GM18511 (cell line): ENCODE data around the gene OCSTAMP.

Source experiments
- ATAC-seq: cut with Tn5 transposase; IDR thresholded peaks from one replicate; pipeline ENCODE4 v1.9.1; 2021; ENCODE audit warnings: mild to moderate bottlenecking, moderate library complexity; ENCODE audit not compliant: unreplicated experiment

Gene OCSTAMP, protein sequence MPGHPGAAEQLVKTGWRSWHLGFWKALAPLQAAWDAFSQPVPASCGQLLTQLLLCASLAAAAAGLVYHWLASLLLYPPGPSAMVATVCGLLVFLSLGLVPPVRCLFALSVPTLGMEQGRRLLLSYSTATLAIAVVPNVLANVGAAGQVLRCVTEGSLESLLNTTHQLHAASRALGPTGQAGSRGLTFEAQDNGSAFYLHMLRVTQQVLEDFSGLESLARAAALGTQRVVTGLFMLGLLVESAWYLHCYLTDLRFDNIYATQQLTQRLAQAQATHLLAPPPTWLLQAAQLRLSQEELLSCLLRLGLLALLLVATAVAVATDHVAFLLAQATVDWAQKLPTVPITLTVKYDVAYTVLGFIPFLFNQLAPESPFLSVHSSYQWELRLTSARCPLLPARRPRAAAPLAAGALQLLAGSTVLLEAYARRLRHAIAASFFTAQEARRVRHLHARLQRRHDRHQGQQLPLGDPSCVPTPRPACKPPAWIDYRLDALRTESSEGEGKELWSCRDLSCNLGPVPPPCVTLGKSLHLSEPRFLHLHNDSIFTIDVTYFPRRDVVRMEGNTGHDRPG

DNA sequence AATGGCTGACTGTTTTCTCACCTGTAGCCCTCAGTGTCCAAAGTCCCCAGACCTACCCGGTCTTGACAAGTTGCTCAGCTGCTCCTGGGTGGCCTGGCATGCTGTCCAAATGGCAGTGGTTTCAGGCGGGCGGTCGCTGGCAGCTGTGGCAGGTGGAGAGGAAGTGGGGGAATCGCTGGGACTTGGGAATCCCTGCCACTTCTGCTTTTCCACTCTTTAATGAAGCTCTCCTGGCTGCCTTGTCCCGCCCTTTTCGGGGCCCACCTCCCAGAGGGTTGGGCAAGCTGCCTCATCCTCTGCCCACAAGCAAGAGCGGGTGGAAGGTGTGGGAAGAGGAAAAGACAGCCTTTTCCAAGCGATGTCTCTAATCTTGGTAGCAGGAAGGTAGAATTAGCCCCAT is at the start of gene OCSTAMP:
OCSTAMP (minus strand) TSS at position 194 of the 400 bp plus-strand sequence; CDS start at position 100, 94 bp downstream.
- no peak for ATAC-seq

DNA sequence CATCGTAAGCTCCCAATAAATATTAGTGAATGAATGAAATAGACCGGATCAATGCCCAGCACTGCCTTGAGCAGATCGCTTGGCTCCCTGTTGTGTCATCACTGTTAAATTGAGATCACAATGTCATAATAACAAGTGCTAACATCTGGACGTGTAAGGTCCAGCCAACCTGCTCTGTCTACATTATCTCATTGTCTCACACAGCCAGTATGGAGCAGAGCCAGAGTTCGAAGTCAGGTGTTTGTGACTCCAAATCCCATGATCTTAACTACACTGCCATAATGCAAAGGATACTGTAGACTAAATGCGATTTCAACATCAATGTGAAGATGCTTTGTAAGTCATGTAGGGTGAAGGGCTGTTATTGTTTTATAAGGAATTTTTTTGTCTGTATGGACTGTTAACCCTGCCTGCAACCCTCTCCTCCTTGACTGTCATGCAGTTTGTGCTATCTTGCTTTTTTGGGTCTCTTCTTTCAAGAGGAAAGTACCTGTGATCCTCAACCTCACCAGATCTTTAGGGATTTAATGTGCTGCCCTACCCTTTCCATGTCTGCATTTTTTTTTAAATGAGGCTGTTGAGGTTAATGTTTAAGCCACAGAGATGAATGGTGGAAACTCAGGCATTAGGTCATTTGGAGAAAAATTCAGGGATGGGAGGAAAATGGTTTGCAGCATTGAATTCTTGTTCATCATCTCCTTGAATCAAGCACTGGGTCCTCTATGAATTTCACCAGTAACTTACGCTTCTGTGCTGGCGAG is 49.0 kb upstream of the OCSTAMP start:
- ATAC-seq: no peak

- no peak for ATAC-seq
Observed at GRCh38 chr20:46595933-46596332, 45.5 kb upstream of the OCSTAMP start.

DNA sequence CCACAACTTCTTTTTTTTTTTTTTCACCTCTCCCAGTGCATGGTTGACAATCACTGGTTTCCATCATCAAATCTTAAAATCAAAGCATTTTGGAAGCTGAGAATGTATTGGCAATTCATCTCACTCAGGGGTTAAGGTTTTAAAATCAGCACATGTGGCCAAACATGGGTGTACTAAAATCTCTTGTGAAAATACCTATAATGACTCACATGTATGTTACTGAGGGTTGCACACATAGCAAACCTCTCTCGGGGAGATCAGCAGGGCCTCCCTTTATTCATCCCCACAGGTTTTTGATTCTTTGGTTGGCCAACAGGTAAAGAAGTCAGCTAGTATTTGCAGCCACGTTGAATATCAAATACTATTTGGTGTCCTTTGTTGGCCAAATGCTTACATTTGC is 44.3 kb upstream of the OCSTAMP start:
- ATAC-seq: no peak

GRCh38 chr20:46592580-46593362 is 42.3 kb upstream of the OCSTAMP start:
- ATAC-seq: no peak

- ATAC-seq: no peak
Observed at GRCh38 chr20:46590443-46590842, 40.0 kb upstream of the OCSTAMP start.

- ATAC-seq: no peak
Observed at GRCh38 chr20:46588532-46589511, 38.4 kb upstream of the OCSTAMP start.

- ATAC-seq: no peak
Observed at GRCh38 chr20:46587986-46588385, 37.5 kb upstream of the OCSTAMP start.

- ATAC-seq: no peak
Observed at GRCh38 chr20:46586724-46587123, 36.3 kb upstream of the OCSTAMP start.

DNA sequence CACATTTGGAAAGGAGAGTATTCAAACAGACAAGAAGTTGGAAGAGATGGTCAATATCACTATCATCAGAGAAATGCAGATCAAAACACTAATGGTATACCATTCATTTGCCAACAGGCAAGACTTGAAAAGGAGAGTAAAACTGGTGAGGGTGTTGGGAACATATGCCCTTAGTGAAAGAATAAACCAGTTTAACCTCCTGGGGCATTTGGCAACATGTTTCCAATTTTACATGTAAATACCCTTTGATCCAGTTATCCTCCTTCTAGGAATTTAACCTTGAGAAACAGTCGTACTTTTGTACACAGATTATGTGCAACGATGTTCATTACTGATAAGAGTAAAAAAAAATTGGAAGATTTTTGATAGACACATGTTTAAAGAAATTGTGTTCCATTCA is 34.1 kb upstream of the OCSTAMP start:
- no peak for ATAC-seq

DNA sequence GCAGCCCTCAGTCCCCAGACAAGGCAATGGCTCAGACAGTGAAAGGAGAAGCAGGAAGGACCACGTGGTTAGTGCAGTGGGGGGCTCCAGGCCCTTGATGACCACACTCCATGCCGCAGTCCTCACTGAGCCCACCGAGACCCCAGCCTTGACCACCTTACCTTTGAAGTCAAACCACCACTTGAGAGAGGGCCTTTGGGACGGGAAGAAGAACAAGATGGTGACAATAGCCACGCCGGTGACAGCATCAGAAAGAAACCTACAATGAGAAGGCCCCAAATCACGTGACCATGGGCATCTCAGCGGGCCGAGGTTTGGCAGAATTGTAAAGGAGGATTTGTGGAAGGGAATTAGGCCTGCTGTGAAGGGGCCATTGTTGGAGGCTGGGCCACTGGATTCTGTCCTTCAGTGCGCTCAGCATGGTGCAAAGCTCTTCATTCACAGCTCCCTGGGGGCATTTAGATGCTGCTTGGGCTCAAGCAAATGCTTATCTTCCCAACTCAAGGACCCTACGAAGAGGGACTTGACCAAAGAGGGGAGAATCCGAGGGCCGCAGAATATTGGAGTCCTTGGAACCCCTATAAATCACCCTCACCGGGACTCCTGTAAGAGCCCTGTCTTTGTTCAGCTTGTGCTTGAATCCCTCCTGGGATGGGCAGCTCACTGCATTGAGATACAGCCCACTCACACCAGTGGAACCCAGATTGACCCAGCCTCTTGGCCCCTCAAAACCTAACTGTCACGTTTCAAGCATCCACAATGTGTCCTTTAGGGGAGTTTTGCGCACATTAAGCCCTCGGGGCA is 33.2 kb upstream of the OCSTAMP start:
- no peak for ATAC-seq

GRCh38 chr20:46582648-46583047 is 32.2 kb upstream of the OCSTAMP start:
- no peak for ATAC-seq

GRCh38 chr20:46581391-46581790 is 30.9 kb upstream of the OCSTAMP start:
- no peak for ATAC-seq

DNA sequence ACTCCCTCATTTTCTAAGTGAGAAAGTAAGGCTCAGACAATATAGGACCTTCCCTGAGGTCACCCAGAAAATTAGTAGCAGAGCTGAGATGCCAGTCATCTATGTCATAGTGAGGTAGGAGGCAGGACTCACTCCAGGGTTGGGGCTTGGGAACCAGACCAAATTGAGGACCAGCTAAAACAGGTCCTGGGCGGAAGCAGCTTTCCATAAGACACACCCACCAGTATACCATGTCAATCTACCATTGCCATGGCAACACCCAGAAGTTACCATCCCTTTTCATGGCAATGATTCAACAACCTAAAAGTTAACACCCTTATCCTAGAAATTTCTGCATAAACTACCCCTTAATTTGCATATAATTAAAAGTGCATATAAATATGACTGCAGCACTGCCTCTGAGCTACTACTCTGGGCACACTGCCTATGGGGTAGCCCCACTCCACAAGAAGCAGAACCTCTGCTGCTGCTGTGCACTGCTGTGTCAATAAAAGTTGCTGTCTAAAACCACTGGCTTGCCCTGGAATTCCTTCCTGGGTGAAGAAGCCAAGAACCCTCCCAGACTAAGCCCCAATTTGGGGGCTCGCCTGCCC is 30.3 kb upstream of the OCSTAMP start:
- ATAC-seq: no peak

GRCh38 chr20:46578745-46579144 is 28.3 kb upstream of the OCSTAMP start:
- ATAC-seq: no peak

GRCh38 chr20:46576774-46577395 is 26.4 kb upstream of the OCSTAMP start:
- ATAC-seq: no peak

DNA sequence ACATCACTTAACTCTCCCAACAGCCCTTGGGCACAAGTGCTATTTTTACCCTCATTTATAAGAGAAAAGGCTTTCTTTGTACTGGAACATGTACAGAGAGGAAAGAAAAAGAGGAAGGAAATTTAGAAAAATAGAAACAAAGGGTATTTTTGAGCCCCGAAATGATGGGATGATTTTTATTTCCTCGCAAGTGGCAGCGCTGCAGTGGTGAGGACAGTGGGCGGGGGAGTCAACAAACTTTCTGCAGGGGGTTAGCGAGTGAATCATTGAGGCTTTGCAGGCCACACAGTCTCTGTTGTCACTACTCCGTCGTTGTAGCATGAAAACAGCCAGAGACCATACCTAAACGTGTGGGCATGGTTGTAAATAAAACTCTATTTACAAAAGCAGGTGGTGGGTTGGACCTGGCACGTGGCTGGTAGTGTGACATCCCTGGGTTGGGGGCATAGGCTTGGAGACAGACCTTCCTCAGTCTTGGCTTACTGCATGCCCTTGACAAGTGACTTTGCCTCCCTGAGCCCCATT is 25.5 kb upstream of the OCSTAMP start:
- ATAC-seq: no peak

- no peak for ATAC-seq
Observed at GRCh38 chr20:46575394-46575793, 24.9 kb upstream of the OCSTAMP start.
